ENCODE data around the gene ACTR1A. TPM values are rescaled to one million over a fixed set of nuclear protein-coding genes. Genes with fewer than 3 reads are reported as not detected.
"Not testable (repeated sequence)": the region's sequence is repeated elsewhere in the genome, so short reads cannot be mapped to it uniquely, and the experiment has no call there.

Gene ACTR1A
- total RNA-seq, 1 donor from 2014 or later, result 145 TPM

GRCh38 chr10:102515724-102516123 is 13.2 kb upstream of the ACTR1A start:
- no peak for DNase-seq (ENCODE audit: low read depth)

GRCh38 chr10:102514487-102515311 is 12.2 kb upstream of the ACTR1A start:
- peak; percentile 95 for DNase-seq (ENCODE audit: low read depth)

- DNase-seq (ENCODE audit: low read depth), result no peak
Observed at GRCh38 chr10:102511583-102512274, 9.2 kb upstream of the ACTR1A start.

- peak; percentile 32 for DNase-seq (ENCODE audit: low read depth)
Observed at GRCh38 chr10:102509387-102509786, 6.9 kb upstream of the ACTR1A start.

GRCh38 chr10:102508506-102508905 is 6.0 kb upstream of the ACTR1A start:
- DNase-seq (ENCODE audit: low read depth), result no peak

GRCh38 chr10:102507521-102507920 is 5.0 kb upstream of the ACTR1A start:
- DNase-seq (ENCODE audit: low read depth), result no peak

- DNase-seq (ENCODE audit: low read depth), result no peak
Observed at GRCh38 chr10:102505462-102506115, 3.1 kb upstream of the ACTR1A start.

- no peak for DNase-seq (ENCODE audit: low read depth)
Observed at GRCh38 chr10:102504976-102505300, 2.4 kb upstream of the ACTR1A start.

- DNase-seq (ENCODE audit: low read depth), result peak; percentile 23
Observed at GRCh38 chr10:102504179-102504975, 1.9 kb upstream of the ACTR1A start.

- peak; percentile 95 for DNase-seq (ENCODE audit: low read depth)
Observed at GRCh38 chr10:102503264-102504178, 1.0 kb upstream of the ACTR1A start, which contains the start of gene SUFU. Gene SUFU (plus strand): TSS chr10:102503972. CDS start chr10:102504153, 181 bp downstream.

- peak; percentile 95 for DNase-seq (ENCODE audit: low read depth)
Observed at GRCh38 chr10:102502029-102502336, 529 bp downstream of the ACTR1A start.

- peak; percentile 11 for DNase-seq (ENCODE audit: low read depth)
Observed at GRCh38 chr10:102501201-102502028, 1.1 kb downstream of the ACTR1A start.

GRCh38 chr10:102500686-102501085 is 1.8 kb downstream of the ACTR1A start:
- not testable (repeated sequence) for DNase-seq (ENCODE audit: low read depth)

GRCh38 chr10:102499356-102499755 is 3.2 kb downstream of the ACTR1A start:
- DNase-seq (ENCODE audit: low read depth), result no peak

GRCh38 chr10:102497545-102497944 is 5.0 kb downstream of the ACTR1A start:
- DNase-seq (ENCODE audit: low read depth), result no peak

GRCh38 chr10:102493771-102494170 is 8.7 kb downstream of the ACTR1A start:
- DNase-seq (ENCODE audit: low read depth), result no peak

- DNase-seq (ENCODE audit: low read depth), result no peak
Observed at GRCh38 chr10:102492983-102493382, 9.5 kb downstream of the ACTR1A start.

- no peak for DNase-seq (ENCODE audit: low read depth)
Observed at GRCh38 chr10:102492344-102492939, 10.1 kb downstream of the ACTR1A start.

- DNase-seq (ENCODE audit: low read depth), result no peak
Observed at GRCh38 chr10:102491136-102491535, 11.4 kb downstream of the ACTR1A start.
